GM19324 (cell line): ENCODE results near the gene KNDC1.
"Not testable (repeated sequence)": the region's sequence is repeated elsewhere in the genome, so short reads cannot be mapped to it uniquely, and the experiment has no call there.

ENCODE experiments used
- ATAC-seq: cut with Tn5 transposase; IDR thresholded peaks from one replicate; pipeline ENCODE4 v1.9.1; 2021; ENCODE audit warnings: mild to moderate bottlenecking, moderate library complexity; ENCODE audit not compliant: unreplicated experiment, low FRiP score

Gene KNDC1

GRCh38 chr10:133217800-133218589 is 58.0 kb downstream of the KNDC1 start:
- ATAC-seq, result no peak

- no peak for ATAC-seq
Measured at GRCh38 chr10:133218891-133219290, 58.9 kb downstream of the KNDC1 start.

GRCh38 chr10:133219782-133220181 is 59.8 kb downstream of the KNDC1 start:
- ATAC-seq, result no peak

GRCh38 chr10:133221331-133221730 is 61.3 kb downstream of the KNDC1 start:
- ATAC-seq, result no peak

- ATAC-seq, result not testable (repeated sequence)
Measured at GRCh38 chr10:133221756-133222155, 61.7 kb downstream of the KNDC1 start.

- no peak for ATAC-seq
Measured at GRCh38 chr10:133224076-133224475, 64.1 kb downstream of the KNDC1 start.

GRCh38 chr10:133224756-133225372 is 64.8 kb downstream of the KNDC1 start:
- no peak for ATAC-seq

- ATAC-seq, result no peak
Measured at GRCh38 chr10:133225707-133226191, 65.7 kb downstream of the KNDC1 start.

- ATAC-seq, result no peak
Measured at GRCh38 chr10:133226251-133226808, 66.3 kb downstream of the KNDC1 start.

GRCh38 chr10:133227256-133227655 is 67.2 kb downstream of the KNDC1 start:
- no peak for ATAC-seq

- no peak for ATAC-seq
Measured at GRCh38 chr10:133229265-133230043, 69.4 kb downstream of the KNDC1 start.

GRCh38 chr10:133230044-133230361 is 70.0 kb downstream of the KNDC1 start, which contains the start of gene UTF1:
Gene UTF1 (plus strand): TSS chr10:133230217. CDS start chr10:133230289, 72 bp downstream.
- ATAC-seq, result no peak

- no peak for ATAC-seq
Measured at GRCh38 chr10:133230387-133231195, 70.6 kb downstream of the KNDC1 start.

GRCh38 chr10:133231244-133231945 is 71.4 kb downstream of the KNDC1 start:
- no peak for ATAC-seq

- no peak for ATAC-seq
Measured at GRCh38 chr10:133231946-133232574, 72.0 kb downstream of the KNDC1 start.

- not testable (repeated sequence) for ATAC-seq
Measured at GRCh38 chr10:133234796-133235195, 74.8 kb downstream of the KNDC1 start.

GRCh38 chr10:133235265-133235855 is 75.3 kb downstream of the KNDC1 start:
- no peak for ATAC-seq

GRCh38 chr10:133235932-133236331 is 75.9 kb downstream of the KNDC1 start:
- no peak for ATAC-seq
